Tibial artery (tissue), 4 donors: ENCODE measurements around the gene TERF2IP.

Experiments used
- DNase-seq, 2 donors: peaks; one replicate each; pipeline ENCODE4 v3.0.0-alpha.2; 2019
- H3K27ac ChIP-seq, 2 donors: fragments of 200-600 bp; sonication (generic) in 1 of 2; 1 replicate in 1 of 2; 2 replicates in 1 of 2; pipeline ENCODE4 v1.5.1; 2018 to 2019; ENCODE audit warnings: mild to moderate bottlenecking in 1 of 2
- H3K27me3 ChIP-seq, 2 donors: fragments of 200-600 bp; sonication (generic) in 1 of 2; one replicate each; pipeline versions ENCODE4 v1.5.1 to v1.6.0; 2016 to 2019
- H3K36me3 ChIP-seq, 3 donors: fragments of 200-600 bp; sonication (generic) in 2 of 3; one replicate each; pipeline ENCODE4 v1.5.1; 2016 to 2019; ENCODE audit warnings: mild to moderate bottlenecking in 2 of 3
- H3K4me1 ChIP-seq, 4 donors: fragments of 200-600 bp; sonication (generic) in 2 of 4; 1 replicate in 3 of 4; 2 replicates in 1 of 4; pipeline ENCODE4 v1.5.1; 2016 to 2019
- H3K4me3 ChIP-seq, 2 donors: fragments of 200-600 bp; sonication (generic) in 1 of 2; 1 replicate in 1 of 2; 2 replicates in 1 of 2; pipeline ENCODE4 v1.5.1; 2018 to 2019; ENCODE audit warnings: mild to moderate bottlenecking in 2 of 2
- H3K9me3 ChIP-seq, 3 donors: fragments of 200-600 bp; sonication (generic) in 1 of 3; one replicate each; pipeline ENCODE4 v1.5.1; 2016 to 2019
- CTCF ChIP-seq, 2 experiments: fragments of 200-600 bp in 1 of 2; fragments of 450-650 bp in 1 of 2; IDR thresholded peaks; one replicate each; pipeline ENCODE4 v1.5.1; 2017 to 2019; ENCODE audit warnings: antibody characterized with exemption in 2 of 2, mild to moderate bottlenecking in 1 of 2, moderate library complexity in 1 of 2
- intact Hi-C: fragments of 100-400 bp; cut with DNase I; formaldehyde crosslinking; loops from one replicate; pipeline ENCODE4 v1.15.0; 2023; ENCODE audit warnings: low total_unique reads

Gene TERF2IP

GRCh38 chr16:75628351-75628750 is 19.2 kb upstream of the TERF2IP start:
- Histone ChIP-seq H3K36me3 (peaks cover 67 to 81% (median 74%) of the 10 kb centered on the region in 3 donors), H3K27ac (no peak overlapping the region), H3K27me3 (no peaks in the 10 kb centered on the region), H3K4me3 (no peak overlapping the region), H3K9me3 (no peaks in the 10 kb centered on the region), H3K4me1 (peaks cover 0 to 3% (median 0%) of the 10 kb centered on the region in 4 donors)
- DNase-seq, result no peak
- no peak for TF ChIP-seq CTCF (IDR thresholded peaks at IDR 0.05)
- intact Hi-C loops, result loop anchor here (10.0 kb wide), 1 partner anchor 136 kb away; no protein-coding TSS in a partner anchor

GRCh38 chr16:75629132-75629531 is 18.4 kb upstream of the TERF2IP start:
- intact Hi-C loops, result loop anchor here (10.0 kb wide), 1 partner anchor 136 kb away; no protein-coding TSS in a partner anchor
- Histone ChIP-seq H3K9me3 (no peaks in the 10 kb centered on the region), H3K27me3 (no peaks in the 10 kb centered on the region), H3K27ac (no peak overlapping the region), H3K36me3 (peaks cover 75 to 89% (median 82%) of the 10 kb centered on the region in 3 donors), H3K4me3 (no peak overlapping the region), H3K4me1 (no peaks in the 10 kb centered on the region)
- no peak for TF ChIP-seq CTCF (IDR thresholded peaks at IDR 0.05)
- no peak for DNase-seq

GRCh38 chr16:75630052-75630451 is 17.5 kb upstream of the TERF2IP start:
- DNase-seq, result no peak
- Histone ChIP-seq H3K27me3 (no peaks in the 10 kb centered on the region), H3K4me1 (no peaks in the 10 kb centered on the region), H3K27ac (no peak overlapping the region), H3K36me3 (peaks cover 84 to 98% (median 91%) of the 10 kb centered on the region in 3 donors), H3K4me3 (no peak overlapping the region), H3K9me3 (no peaks in the 10 kb centered on the region)
- intact Hi-C loops, result no loop called here
- no peak for TF ChIP-seq CTCF (IDR thresholded peaks at IDR 0.05)

GRCh38 chr16:75632857-75633256 is 14.7 kb upstream of the TERF2IP start:
- Histone ChIP-seq H3K9me3 (no peaks in the 10 kb centered on the region), H3K27me3 (no peaks in the 10 kb centered on the region), H3K36me3 (peaks cover 92 to 98% (median 96%) of the 10 kb centered on the region in 3 donors), H3K4me3 (no peak overlapping the region), H3K27ac (no peak overlapping the region), H3K4me1 (no peaks in the 10 kb centered on the region)
- intact Hi-C loops, result no loop called here
- DNase-seq, result no peak
- no peak for TF ChIP-seq CTCF (IDR thresholded peaks at IDR 0.05)

- H3K36me3 ChIP-seq, result peaks cover 92 to 98% (median 94%) of the 10 kb centered on the region in 3 donors
These were observed 12.5 kb upstream of the TERF2IP start for GRCh38 chr16:75635036-75635435.

More at GRCh38 chr16:75635036-75635435, 12.5 kb upstream of the TERF2IP start:
- TF ChIP-seq CTCF (IDR thresholded peaks at IDR 0.05), result no peak
- Histone ChIP-seq H3K27me3 (no peaks in the 10 kb centered on the region), H3K27ac (no peak overlapping the region), H3K4me1 (no peaks in the 10 kb centered on the region), H3K4me3 (no peak overlapping the region), H3K9me3 (no peaks in the 10 kb centered on the region)
- intact Hi-C loops, result no loop called here
- DNase-seq, result no peak
